SH-SY5Y (cell line): Measurements from ENCODE around the gene CYP2R1.

Experiments used
- GATA2 ChIP-seq: IDR thresholded peaks from 2 replicates; pipeline ENCODE4 v1.6.1; 2011; ENCODE audit warnings: mild to moderate bottlenecking, low read depth, low read length
- GATA3 ChIP-seq: IDR thresholded peaks from 2 replicates; pipeline ENCODE4 v1.6.1; 2011; ENCODE audit warnings: low read depth, mild to moderate bottlenecking, low read length, moderate library complexity

DNA sequence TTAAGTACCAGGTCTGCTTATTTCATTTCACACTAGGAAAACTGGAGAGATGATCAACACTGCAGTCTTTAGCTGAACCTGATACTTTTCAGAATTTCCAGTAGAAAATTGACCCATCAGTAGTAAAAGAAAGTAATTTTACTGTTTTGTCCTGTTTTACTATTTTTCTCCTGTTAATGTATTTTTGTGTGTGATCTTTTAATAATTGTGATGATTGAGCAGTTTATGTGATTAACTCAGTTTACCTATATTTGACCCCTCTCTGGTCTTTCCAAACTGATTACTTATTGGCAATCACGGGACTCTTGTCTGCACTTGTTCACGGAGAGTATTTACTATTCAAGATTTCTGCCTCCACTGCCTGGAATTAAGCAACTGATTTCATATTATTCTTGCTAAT, 546 bp upstream of the CYP2R1 start:
- no peak for TF ChIP-seq GATA3
- TF ChIP-seq GATA2 = no peak
